Coronary artery (tissue), 2 donors: Measurements from ENCODE around the gene HIP1.

Experiments used
- DNase-seq: peaks from one replicate; pipeline ENCODE4 v3.0.0-alpha.2; 2017; ENCODE audit warnings: low spot score
- H3K27ac ChIP-seq, 2 donors: fragments of 200-600 bp; sonication (generic); one replicate each; pipeline ENCODE4 v1.5.1; 2016 to 2019
- H3K4me3 ChIP-seq: fragments of 200-600 bp; sonication (generic); 2 replicates; pipeline ENCODE4 v1.5.1; 2016; ENCODE audit warnings: mild to moderate bottlenecking, moderate library complexity
- TF ChIP-seq, protein P1 (sequence below): fragments of 200-600 bp; sonication (generic); IDR thresholded peaks from one replicate; pipeline ENCODE4 v1.5.1; 2019; ENCODE audit warnings: antibody characterized with exemption

HIP1 gene

DNA sequence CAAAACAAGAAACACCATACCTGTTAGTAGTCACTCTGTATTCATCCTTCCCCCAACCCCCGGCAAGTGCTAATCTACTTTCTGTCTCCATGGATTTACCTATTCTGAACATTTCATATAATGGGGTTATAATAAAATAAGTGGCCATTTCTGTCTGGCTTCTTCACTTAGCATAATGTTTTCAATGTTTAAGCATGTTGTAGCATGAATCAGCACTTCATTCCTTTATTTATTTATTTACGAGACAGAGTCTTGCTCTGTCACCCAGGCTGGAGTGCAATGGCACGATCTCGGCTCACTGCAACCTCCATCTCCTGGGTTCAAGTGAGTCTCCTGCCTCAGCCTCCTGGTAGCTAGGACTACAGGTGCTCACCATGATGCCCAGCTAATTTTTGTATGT is 69.2 kb downstream of the HIP1 start:
- TF ChIP-seq, protein P1, sequence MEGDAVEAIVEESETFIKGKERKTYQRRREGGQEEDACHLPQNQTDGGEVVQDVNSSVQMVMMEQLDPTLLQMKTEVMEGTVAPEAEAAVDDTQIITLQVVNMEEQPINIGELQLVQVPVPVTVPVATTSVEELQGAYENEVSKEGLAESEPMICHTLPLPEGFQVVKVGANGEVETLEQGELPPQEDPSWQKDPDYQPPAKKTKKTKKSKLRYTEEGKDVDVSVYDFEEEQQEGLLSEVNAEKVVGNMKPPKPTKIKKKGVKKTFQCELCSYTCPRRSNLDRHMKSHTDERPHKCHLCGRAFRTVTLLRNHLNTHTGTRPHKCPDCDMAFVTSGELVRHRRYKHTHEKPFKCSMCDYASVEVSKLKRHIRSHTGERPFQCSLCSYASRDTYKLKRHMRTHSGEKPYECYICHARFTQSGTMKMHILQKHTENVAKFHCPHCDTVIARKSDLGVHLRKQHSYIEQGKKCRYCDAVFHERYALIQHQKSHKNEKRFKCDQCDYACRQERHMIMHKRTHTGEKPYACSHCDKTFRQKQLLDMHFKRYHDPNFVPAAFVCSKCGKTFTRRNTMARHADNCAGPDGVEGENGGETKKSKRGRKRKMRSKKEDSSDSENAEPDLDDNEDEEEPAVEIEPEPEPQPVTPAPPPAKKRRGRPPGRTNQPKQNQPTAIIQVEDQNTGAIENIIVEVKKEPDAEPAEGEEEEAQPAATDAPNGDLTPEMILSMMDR = no peak
- Histone ChIP-seq H3K4me3 (no peak overlapping the region), H3K27ac (no peak overlapping the region)
- no peak for DNase-seq

DNA sequence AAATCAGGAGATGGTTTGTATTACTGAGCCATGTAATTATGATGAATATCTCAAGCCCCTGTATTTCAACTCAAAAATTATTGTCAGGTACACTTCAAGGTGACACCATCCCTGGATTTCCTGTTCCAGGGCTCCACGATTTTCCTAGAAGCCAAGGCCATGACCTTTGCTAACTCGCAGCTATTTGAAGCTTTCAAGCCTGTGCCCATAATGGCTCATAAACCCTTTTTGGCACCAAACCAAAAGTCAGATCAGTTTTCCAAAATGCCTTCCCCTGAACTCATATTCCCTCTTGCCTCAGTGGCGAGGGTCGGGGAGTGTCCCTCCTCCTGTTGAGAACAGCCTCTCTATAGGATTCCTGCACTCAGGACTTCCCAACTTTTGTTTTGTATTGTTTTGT is 70.8 kb downstream of the HIP1 start:
- no peak overlapping the region for H3K4me3 ChIP-seq
- no peak for DNase-seq
- no peak overlapping the region for H3K27ac ChIP-seq
- TF ChIP-seq, protein P1 = no peak

DNA sequence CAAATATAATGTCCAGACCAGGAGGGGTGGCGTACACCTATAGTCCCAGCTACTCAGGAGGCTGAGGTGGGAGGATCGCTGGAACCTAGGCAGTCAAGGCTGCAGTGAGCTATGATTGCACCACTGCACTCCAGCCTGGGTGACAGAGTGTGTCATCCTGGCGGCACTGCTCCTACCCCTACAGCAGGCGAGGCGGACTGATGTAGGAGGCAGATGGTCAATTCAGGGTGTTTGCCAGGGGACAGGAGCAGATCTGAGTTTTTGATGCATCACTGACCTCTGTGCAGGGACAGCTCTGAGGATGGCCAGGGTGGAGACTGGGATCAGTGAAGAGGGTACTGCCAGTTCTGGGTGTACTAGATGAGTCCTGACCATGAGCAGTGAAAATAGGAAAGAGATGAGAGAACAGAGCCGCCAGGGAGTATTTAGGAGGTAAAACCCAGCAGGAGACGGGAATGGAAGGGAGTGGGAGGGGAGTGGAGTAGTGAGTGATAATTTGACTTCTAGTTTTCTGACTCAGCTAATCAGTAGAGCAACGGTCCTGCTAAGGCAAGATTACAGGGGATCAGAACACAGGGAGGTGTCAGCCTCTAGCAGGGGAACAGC is 75.3 kb downstream of the HIP1 start:
- no peak overlapping the region for H3K4me3 ChIP-seq
- H3K27ac ChIP-seq = no peak overlapping the region
- TF ChIP-seq, protein P1 = no peak
- no peak for DNase-seq

DNA sequence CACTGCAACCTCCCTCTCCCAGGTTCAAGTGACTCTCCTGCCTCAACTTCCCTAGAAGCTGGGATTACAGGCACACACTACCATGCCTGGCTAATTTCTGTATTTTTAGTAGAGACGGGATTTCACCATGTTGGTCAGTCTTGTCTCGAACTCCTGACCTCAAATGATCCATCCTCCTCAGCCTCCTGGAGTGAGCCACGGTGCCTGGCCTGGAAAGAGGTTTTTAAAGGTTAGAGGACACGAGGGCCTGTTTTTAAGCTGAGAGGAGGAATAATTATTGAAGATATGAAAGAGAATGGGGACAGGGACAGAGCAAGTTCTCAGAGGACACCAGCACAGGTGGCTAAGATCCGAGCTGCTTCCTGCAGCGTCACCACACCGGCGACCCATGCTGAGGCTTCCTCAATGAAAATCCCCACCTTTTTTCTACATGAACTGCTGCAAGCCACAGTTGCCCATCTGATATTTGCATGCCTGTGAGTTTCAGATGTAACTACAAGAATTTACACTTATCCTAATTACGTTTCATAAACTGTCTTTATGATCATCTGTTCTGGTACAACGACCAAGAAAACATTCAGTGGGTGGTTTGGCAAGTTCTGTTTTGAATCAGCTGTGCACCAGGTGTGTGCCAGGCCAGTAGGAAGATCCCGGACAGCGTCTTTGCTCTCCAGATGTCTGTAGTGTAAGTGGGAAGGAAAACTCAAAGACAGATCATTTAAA is 76.0 kb downstream of the HIP1 start:
- no peak overlapping the region for H3K27ac ChIP-seq
- H3K4me3 ChIP-seq = no peak overlapping the region
- TF ChIP-seq, protein P1 = no peak
- DNase-seq = no peak

DNA sequence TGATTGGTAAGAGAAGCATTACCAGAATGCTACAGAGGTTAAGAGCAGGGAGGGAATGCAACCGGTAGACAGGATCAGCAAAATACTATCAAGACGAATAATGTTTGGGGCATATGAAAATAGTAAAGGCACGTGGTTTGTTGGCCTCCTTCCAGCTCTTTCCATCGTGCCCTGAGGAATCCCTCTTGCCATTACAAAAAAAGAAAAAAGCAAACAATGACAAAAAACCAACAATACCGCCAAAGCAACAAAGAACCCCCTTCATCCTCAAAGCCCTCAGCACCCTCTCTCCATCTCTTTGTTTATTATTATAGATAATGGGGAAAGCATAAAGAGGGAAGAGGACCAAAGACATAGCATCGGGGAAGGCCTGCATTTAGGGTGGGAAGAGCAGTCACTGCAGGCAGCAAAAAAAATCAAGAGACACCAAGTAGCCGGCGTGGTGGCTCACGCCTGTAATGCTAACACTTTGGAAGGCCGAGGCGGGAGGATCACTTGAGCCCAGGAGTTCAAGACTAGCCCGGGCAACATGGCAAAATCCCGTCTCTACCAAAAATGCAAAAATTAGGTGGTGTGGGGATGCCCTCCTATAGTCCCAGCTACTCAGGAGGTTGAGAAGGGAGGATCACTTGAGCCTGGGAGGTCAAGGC is 78.0 kb downstream of the HIP1 start:
- TF ChIP-seq, protein P1 = no peak
- no peak overlapping the region for H3K4me3 ChIP-seq
- peak overlapping the region in 1 of 2 donors; percentile 29 for H3K27ac ChIP-seq
- DNase-seq = no peak

DNA sequence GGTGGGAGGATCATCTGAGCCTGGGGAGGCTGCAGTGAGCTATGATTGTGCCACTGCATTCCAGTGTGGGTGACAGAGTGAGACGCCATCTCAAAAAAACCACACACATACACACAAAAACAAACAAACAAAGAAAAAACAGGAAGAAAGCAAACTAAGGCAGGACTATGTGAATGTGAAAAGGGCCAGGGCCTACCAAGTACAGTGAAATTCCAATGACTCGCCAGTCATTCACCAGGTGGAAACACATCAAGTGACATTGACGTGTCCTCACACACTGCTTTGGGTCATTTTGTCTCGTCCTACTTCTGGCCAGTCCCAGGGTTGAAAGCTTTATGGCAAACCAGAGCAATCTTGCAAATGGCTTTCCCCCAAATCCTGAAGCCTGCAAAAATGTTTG is 79.9 kb downstream of the HIP1 start:
- no peak for DNase-seq
- Histone ChIP-seq H3K4me3 (no peak overlapping the region), H3K27ac (peak overlapping the region; percentile 54 to 84)
- TF ChIP-seq, protein P1 = no peak
